K562 (cell line): ENCODE results near the gene RING1. TPM values are rescaled to one million over a fixed set of nuclear protein-coding genes. Genes with fewer than 3 reads are reported as not detected.
A peak's percentile ranks its signal among the peaks of the same experiment; 100 is the strongest.

Experiments
- ATAC-seq: fragments of 200-7000 bp; cut with Tn5 transposase; 3 replicates; pipeline ENCODE4 v1.9.1; 2020; ENCODE audit warnings: moderate library complexity
- BruUV-seq: library from RNA; stranded (reverse); fragments of 400-500 nt; replicated peaks from 2 replicates; lab custom pipeline; 2021; lab: Mats Ljungman, UMichigan
- CTCF ChIA-PET: fragments of 300-600 bp; formaldehyde crosslinking; extraction: SDS; loops from one replicate; lab custom pipeline; 2021; ENCODE audit warnings: low intra/inter-chr PET ratio; lab: Yijun Ruan, JAX
- POLR2A ChIA-PET: fragments of 300-600, 350-650 bp; sonication (Branson Sonifier 250); formaldehyde crosslinking; extraction: SDS; loops from one replicate; lab custom pipeline; 2021; ENCODE audit warnings: antibody characterized with exemption, inconsistent platforms; lab: Yijun Ruan, JAX
- DNase-seq, 4 experiments: peaks; one replicate each; pipeline versions ENCODE4 v3.0.0 to v3.0.0-alpha.2; 2011 to 2018; ENCODE audit warnings: low spot score in 3 of 4, mixed read lengths in 3 of 4; ENCODE audit errors: extremely low read depth in 1 of 4
- FAIRE-seq: peaks from 2 replicates; lab custom pipeline; 2011; peaks lifted over from hg19 to GRCh38; lab: Jason Lieb, UNC
- H2AFZ ChIP-seq: 2 replicates; pipeline ENCODE4 v1.6.0; 2011; ENCODE audit warnings: low read depth, low read length, control low read depth, inconsistent platforms
- H3K27ac ChIP-seq: fragments of 200-600 bp; 3 replicates; pipeline ENCODE4 v1.8.0; 2011; ENCODE audit warnings: low read depth, mild to moderate bottlenecking, control low read depth, inconsistent platforms, low read length, moderate library complexity, mixed read lengths; ENCODE audit errors: extremely low read depth
- H3K27me3 ChIP-seq, 2 experiments: fragments of 300-600 bp in 1 of 2; 2 replicates in 1 of 2; 3 replicates in 1 of 2; pipeline versions ENCODE4 v1.6.0 to v1.8.0; 2011; ENCODE audit warnings: inconsistent platforms in 2 of 2, low read length in 2 of 2, mild to moderate bottlenecking in 1 of 2, mixed read lengths in 1 of 2, moderate library complexity in 1 of 2; ENCODE audit not compliant: control insufficient read depth in 2 of 2, insufficient read depth in 2 of 2
- H3K36me3 ChIP-seq: fragments of 300-600 bp; 3 replicates; pipeline ENCODE4 v1.8.0; 2011; ENCODE audit warnings: mild to moderate bottlenecking, low read length, inconsistent platforms; ENCODE audit not compliant: control insufficient read depth, insufficient read depth
- H3K4me1 ChIP-seq, 2 experiments: fragments of 200-600 bp in 1 of 2; replicated peaks in 1 of 2; 2 replicates in 1 of 2; 3 replicates in 1 of 2; pipeline versions ENCODE4 v1.5.1 to v1.8.0; 2011; ENCODE audit warnings: inconsistent platforms in 2 of 2, low read length in 2 of 2, mild to moderate bottlenecking in 1 of 2, mixed read lengths in 1 of 2, moderate library complexity in 1 of 2; ENCODE audit not compliant: control insufficient read depth in 2 of 2, insufficient read depth in 2 of 2
- H3K4me2 ChIP-seq: 2 replicates; pipeline ENCODE4 v1.6.1; 2011; ENCODE audit warnings: low read length, control low read depth, inconsistent platforms, mixed read lengths; ENCODE audit not compliant: insufficient read depth
- H3K4me3 ChIP-seq: fragments of 200-600 bp; sonication (generic), shearing (Covaris generic); 2 replicates; pipeline ENCODE4 v1.5.1; 2016; ENCODE audit warnings: control low read depth, inconsistent platforms
- H3K79me2 ChIP-seq: fragments of 200-600 bp; 3 replicates; pipeline ENCODE4 v1.8.0; 2011; ENCODE audit warnings: low read length, inconsistent platforms; ENCODE audit not compliant: control insufficient read depth, insufficient read depth
- H3K9ac ChIP-seq, 2 experiments: 2 replicates each; pipeline versions ENCODE4 v1.6.0 to v1.6.1; 2011; ENCODE audit warnings: low read depth in 2 of 2, low read length in 2 of 2, control low read depth in 1 of 2, inconsistent platforms in 1 of 2, mild to moderate bottlenecking in 1 of 2, mixed read lengths in 1 of 2; ENCODE audit not compliant: insufficient read depth in 1 of 2
- H3K9me1 ChIP-seq: one replicate; pipeline ENCODE4 v1.6.0; 2011; ENCODE audit warnings: inconsistent platforms, mild to moderate bottlenecking, low read length, moderate library complexity; ENCODE audit not compliant: control insufficient read depth, insufficient read depth
- H3K9me3 ChIP-seq: replicated peaks from 2 replicates; pipeline ENCODE4 v1.5.1; 2011; ENCODE audit warnings: low read depth, low read length, inconsistent platforms; ENCODE audit not compliant: control insufficient read depth, insufficient read depth
- H4K20me1 ChIP-seq: replicated peaks from 2 replicates; pipeline ENCODE4 v1.6.1; 2011; ENCODE audit warnings: low read length, inconsistent platforms, mixed read lengths; ENCODE audit not compliant: control insufficient read depth, insufficient read depth
- BCL6 ChIP-seq: fragments of 250-450 bp; sonication (Bioruptor Pico); IDR thresholded peaks from 2 replicates; pipeline ENCODE4 v1.4.0; 2020
- CHCHD3 ChIP-seq: fragments of 250-450 bp; sonication (Bioruptor Pico); IDR thresholded peaks from 2 replicates; pipeline ENCODE4 v2.1.2; 2022; ENCODE audit warnings: mild to moderate bottlenecking
- CREM ChIP-seq: IDR thresholded peaks from 2 replicates; pipeline ENCODE4 v1.6.1; 2014; ENCODE audit warnings: antibody characterized with exemption, low read depth
- HMGN3 ChIP-seq: IDR thresholded peaks from 2 replicates; pipeline ENCODE4 v1.6.1; 2011; ENCODE audit warnings: borderline replicate concordance, low read depth, mild to moderate bottlenecking, mixed read lengths, low read length; ENCODE audit not compliant: insufficient read length; ENCODE audit errors: extremely low read depth
- HNRNPL ChIP-seq: fragments of 200-400 bp; formaldehyde crosslinking; IDR thresholded peaks from 2 replicates; pipeline ENCODE4 v1.6.1; 2017; ENCODE audit warnings: low read depth, mild to moderate bottlenecking, low read length
- JUN ChIP-seq, 2 experiments: sonication (generic) in 1 of 2; formaldehyde crosslinking in 1 of 2; IDR thresholded peaks; 2 replicates each; pipeline versions ENCODE4 v1.6.1 to v1.8.0; 2012 to 2022; ENCODE audit warnings: borderline replicate concordance in 2 of 2, mild to moderate bottlenecking in 2 of 2, improper control_type of control experiment in 1 of 2, low read depth in 1 of 2, low read length in 1 of 2, missing genetic modification reagents in 1 of 2
- LEF1 ChIP-seq: fragments of 450-650 bp; IDR thresholded peaks from 2 replicates; pipeline ENCODE4 v1.6.1; 2016; ENCODE audit warnings: mild to moderate bottlenecking
- POLR2AphosphoS5 ChIP-seq: IDR thresholded peaks from 2 replicates; pipeline ENCODE4 v1.6.1; 2011; ENCODE audit warnings: mild to moderate bottlenecking, low read depth, low read length, moderate library complexity; ENCODE audit not compliant: control insufficient read depth, insufficient read depth
- RBM22 ChIP-seq: fragments of 200-400 bp; formaldehyde crosslinking; IDR thresholded peaks from 2 replicates; pipeline ENCODE4 v1.6.1; 2018; ENCODE audit warnings: low read length, low read depth; ENCODE audit not compliant: poor library complexity, severe bottlenecking
- SAP30 ChIP-seq: fragments of 200-600 bp; sonication (generic); IDR thresholded peaks from 2 replicates; pipeline ENCODE4 v1.6.1; 2012; ENCODE audit warnings: borderline replicate concordance, low read depth, mild to moderate bottlenecking, moderate library complexity, low read length, control low read depth, inconsistent platforms; ENCODE audit not compliant: insufficient read depth, poor library complexity, severe bottlenecking
- SIRT6 ChIP-seq: IDR thresholded peaks from one replicate; pipeline ENCODE4 v1.6.1; 2012; ENCODE audit warnings: low read depth, mild to moderate bottlenecking, control low read depth, inconsistent platforms, low read length, moderate library complexity
- TAF1 ChIP-seq: IDR thresholded peaks from 2 replicates; pipeline ENCODE4 v1.6.1; 2011; ENCODE audit warnings: mild to moderate bottlenecking, low read length, moderate library complexity; ENCODE audit not compliant: insufficient read depth, control insufficient read depth, severe bottlenecking; ENCODE audit errors: extremely low read depth
- USF2 ChIP-seq: sonication (generic); formaldehyde crosslinking; IDR thresholded peaks from 2 replicates; pipeline ENCODE4 v1.5.0; 2020; ENCODE audit warnings: missing genetic modification reagents
- ZNF121 ChIP-seq: sonication (generic); formaldehyde crosslinking; conservative IDR thresholded peaks from 2 replicates; pipeline ENCODE4 v1.8.0; 2022; ENCODE audit warnings: missing genetic modification reagents
- ZNF778 ChIP-seq: fragments of 450-650 bp; formaldehyde crosslinking; IDR thresholded peaks from 2 replicates; pipeline ENCODE4 v1.4.0; 2020; ENCODE audit warnings: mild to moderate bottlenecking, moderate library complexity
- WGBS: fragments of 100-300 bp; shearing (Covaris generic); methylation state at CpG from one replicate; pipeline ENCODE4 v1.1.6; 2016; ENCODE audit warnings: low coverage, mixed read lengths; ENCODE audit not compliant: insufficient coverage; ENCODE audit errors: missing lambda C conversion rate; 5-methylcytosine and 5-hydroxymethylcytosine counted together
- in situ Hi-C: fragments of 300-500 bp; cut with MboI; formaldehyde crosslinking; loops from 4 replicates; pipeline ENCODE4 v1.15.0; 2018; ENCODE audit warnings: inconsistent platforms, mixed read lengths
- intact Hi-C: fragments of 100-400 bp; cut with micrococcal nuclease; formaldehyde crosslinking; loops from 2 replicates; pipeline ENCODE4 v1.14.2; 2022
- polyA plus RNA-seq, 8 experiments: library from polyadenylated mRNA; depleted of rRNA in 4 of 8; stranded (reverse) in 5 of 8; unstranded in 3 of 8; fragments of >200 nt; fragmentation: Nextera tagmentation in 2 of 8; fragmentation: Illumina TruSeq in 1 of 8; extraction: Ambion mirVana in 2 of 8; extraction: Trizol in 1 of 8; gene quantifications; 2 replicates each; pipeline versions ENCODE4 v1.2.1 to v1.2.3, GENCODE V29; 2011 to 2014; ENCODE audit warnings: inconsistent platforms in 1 of 8, missing spikeins in 1 of 8
- total RNA-seq, 7 experiments: library from RNA; depleted of rRNA in 6 of 7; stranded (reverse); fragments of >200 nt in 6 of 7; fragmentation: Illumina TruSeq in 2 of 7; extraction: Trizol in 2 of 7; gene quantifications; 2 replicates each; pipeline versions ENCODE4 v1.2.1 to v1.2.3, GENCODE V29; 2011 to 2021; ENCODE audit warnings: low replicate concordance in 1 of 7
- TF ChIP-seq, protein P1 (sequence below): fragments of 250-450 bp; sonication (Bioruptor Pico); IDR thresholded peaks from 2 replicates; pipeline ENCODE4 v1.5.0; 2021; ENCODE audit warnings: mild to moderate bottlenecking, borderline replicate concordance

Gene RING1
- total and polyA plus RNA-seq, 9 of the 15 experiments (the other 6 are each of a cell fraction or from before 2014, with no cell fraction given) = 4.2 to 59.1 (median 36.9) TPM

DNA sequence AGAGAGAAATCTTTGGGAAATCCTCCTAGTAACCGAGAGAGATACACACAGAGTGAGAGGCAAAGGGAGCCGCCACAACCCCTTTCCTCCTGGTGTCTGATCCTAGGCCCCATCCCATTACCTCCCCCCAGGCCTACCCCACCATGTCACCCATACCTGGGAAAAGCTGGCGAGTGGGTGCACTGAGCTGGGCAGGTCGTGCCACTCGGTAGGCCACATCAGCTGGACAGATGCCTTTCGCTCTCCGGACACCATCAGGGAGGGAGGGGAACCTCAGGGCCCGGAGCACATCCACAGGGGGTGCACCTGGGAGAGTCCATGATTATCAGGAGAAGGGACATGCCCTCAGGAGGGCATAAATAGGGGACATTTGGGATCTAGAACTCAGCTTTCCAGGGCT is 19.1 kb upstream of the RING1 start:
- FAIRE-seq (no peak), DNase-seq (no peak), ATAC-seq (no peak)
- H3K4me1 ChIP-seq = peaks cover 0 to 21% of the 10 kb centered on the region in 2 experiments; a peak in 3 of 5 replicates
- ChIA-PET POLR2A (interaction anchor here (1.2 kb wide), 2 partner anchors 82 to 217 kb away, joined by 3 to 4 read pairs; partner anchors contain the start of genes RPS18 and VPS52), CTCF (no interaction called here)
- TF ChIP-seq ZNF778 (CRISPR knock-in tag) (no peak), BCL6 (no peak), SIRT6 (no peak), SAP30 (no peak), CREM (no peak), JUN (IDR thresholded peaks at IDR 0.05; ENCODE audit: borderline replicate concordance, low read depth, low read length) (no peak), JUN (CRISPR knock-in tag; IDR thresholded peaks at IDR 0.05; ENCODE audit: borderline replicate concordance) (no peak), USF2 (CRISPR knock-in tag) (no peak), RBM22 (no peak), ZNF121 (CRISPR knock-in tag) (no peak), CHCHD3 (CRISPR knock-in tag) (no peak), HNRNPL (no peak), HMGN3 (no peak), POLR2AphosphoS5 (no peak), LEF1 (no peak), TAF1 (no peak)
- TF ChIP-seq, protein P1, sequence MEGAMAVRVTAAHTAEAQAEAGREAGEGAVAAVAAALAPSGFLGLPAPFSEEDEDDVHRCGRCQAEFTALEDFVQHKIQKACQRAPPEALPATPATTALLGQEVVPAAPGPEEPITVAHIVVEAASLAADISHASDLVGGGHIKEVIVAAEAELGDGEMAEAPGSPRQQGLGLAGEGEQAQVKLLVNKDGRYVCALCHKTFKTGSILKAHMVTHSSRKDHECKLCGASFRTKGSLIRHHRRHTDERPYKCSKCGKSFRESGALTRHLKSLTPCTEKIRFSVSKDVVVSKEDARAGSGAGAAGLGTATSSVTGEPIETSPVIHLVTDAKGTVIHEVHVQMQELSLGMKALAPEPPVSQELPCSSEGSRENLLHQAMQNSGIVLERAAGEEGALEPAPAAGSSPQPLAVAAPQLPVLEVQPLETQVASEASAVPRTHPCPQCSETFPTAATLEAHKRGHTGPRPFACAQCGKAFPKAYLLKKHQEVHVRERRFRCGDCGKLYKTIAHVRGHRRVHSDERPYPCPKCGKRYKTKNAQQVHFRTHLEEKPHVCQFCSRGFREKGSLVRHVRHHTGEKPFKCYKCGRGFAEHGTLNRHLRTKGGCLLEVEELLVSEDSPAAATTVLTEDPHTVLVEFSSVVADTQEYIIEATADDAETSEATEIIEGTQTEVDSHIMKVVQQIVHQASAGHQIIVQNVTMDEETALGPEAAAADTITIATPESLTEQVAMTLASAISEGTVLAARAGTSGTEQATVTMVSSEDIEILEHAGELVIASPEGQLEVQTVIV (CRISPR knock-in tag) = no peak
- H3K79me2 ChIP-seq = no peaks in the 10 kb centered on the region
- H3K36me3 ChIP-seq = peaks cover 3% of the 10 kb centered on the region; the same call in 1 of the 3 replicates
- no peak overlapping the region for H2AFZ ChIP-seq
- intact Hi-C loops (no loop called here), in situ Hi-C loops (no loop called here)
- no peaks in the 10 kb centered on the region for H4K20me1 ChIP-seq
- H3K9ac ChIP-seq = 0 out of 4 replicates have a peak overlapping the region, but pooled peaks of 1 of the 2 experiments have one; percentile 54
- no peak overlapping the region for H3K4me2 ChIP-seq
- WGBS = 7% methylated on average over 6 of the region's 8 CpGs
- H3K27ac ChIP-seq = no peak overlapping the region
- peaks cover 27 to 33% of the 10 kb centered on the region in 2 experiments; a peak in 4 of 5 replicates for H3K27me3 ChIP-seq
- no peak overlapping the region for H3K4me3 ChIP-seq
- BruUV-seq = no TSS peak
- no peaks in the 10 kb centered on the region for H3K9me3 ChIP-seq
- no peaks in the 10 kb centered on the region for H3K9me1 ChIP-seq
